ENCODE data around the gene ADGRG3.

The ADGRG3 gene

GRCh38 chr16:57670196-57670595, 2.1 kb downstream of the ADGRG3 start:
- no peak for TF ChIP-seq CTCF (IDR thresholded peaks at IDR 0.05)

- TF ChIP-seq CTCF (IDR thresholded peaks at IDR 0.05), result no peak
Measured at GRCh38 chr16:57672416-57672815, 4.3 kb downstream of the ADGRG3 start.

- no peak for TF ChIP-seq CTCF (IDR thresholded peaks at IDR 0.05)
Measured at GRCh38 chr16:57672824-57673223, 4.7 kb downstream of the ADGRG3 start.

GRCh38 chr16:57675741-57676551, 7.8 kb downstream of the ADGRG3 start:
- no peak for TF ChIP-seq CTCF (IDR thresholded peaks at IDR 0.05)

- no peak for TF ChIP-seq CTCF (IDR thresholded peaks at IDR 0.05)
Measured at GRCh38 chr16:57676553-57677085, 8.5 kb downstream of the ADGRG3 start.

- TF ChIP-seq CTCF (IDR thresholded peaks at IDR 0.05), result no peak
Measured at GRCh38 chr16:57677622-57678369, 9.7 kb downstream of the ADGRG3 start.

- TF ChIP-seq CTCF (IDR thresholded peaks at IDR 0.05), result no peak
Measured at GRCh38 chr16:57679016-57679415, 10.9 kb downstream of the ADGRG3 start.

Measured in LNCAP (cell line).